PC-9 (cell line): ENCODE measurements around the gene C11orf21.

Experiments
- CTCF ChIP-seq: fragments of 200-600 bp; sonication (generic); conservative IDR thresholded peaks from 2 replicates; pipeline ENCODE4 v1.6.1; 2017; ENCODE audit warnings: mixed run types, antibody characterized with exemption, mild to moderate bottlenecking, moderate library complexity
- EZH2 ChIP-seq: fragments of 200-600 bp; sonication (generic); IDR thresholded peaks from 2 replicates; pipeline ENCODE4 v1.8.0; 2017; ENCODE audit warnings: antibody characterized with exemption, low read depth

DNA sequence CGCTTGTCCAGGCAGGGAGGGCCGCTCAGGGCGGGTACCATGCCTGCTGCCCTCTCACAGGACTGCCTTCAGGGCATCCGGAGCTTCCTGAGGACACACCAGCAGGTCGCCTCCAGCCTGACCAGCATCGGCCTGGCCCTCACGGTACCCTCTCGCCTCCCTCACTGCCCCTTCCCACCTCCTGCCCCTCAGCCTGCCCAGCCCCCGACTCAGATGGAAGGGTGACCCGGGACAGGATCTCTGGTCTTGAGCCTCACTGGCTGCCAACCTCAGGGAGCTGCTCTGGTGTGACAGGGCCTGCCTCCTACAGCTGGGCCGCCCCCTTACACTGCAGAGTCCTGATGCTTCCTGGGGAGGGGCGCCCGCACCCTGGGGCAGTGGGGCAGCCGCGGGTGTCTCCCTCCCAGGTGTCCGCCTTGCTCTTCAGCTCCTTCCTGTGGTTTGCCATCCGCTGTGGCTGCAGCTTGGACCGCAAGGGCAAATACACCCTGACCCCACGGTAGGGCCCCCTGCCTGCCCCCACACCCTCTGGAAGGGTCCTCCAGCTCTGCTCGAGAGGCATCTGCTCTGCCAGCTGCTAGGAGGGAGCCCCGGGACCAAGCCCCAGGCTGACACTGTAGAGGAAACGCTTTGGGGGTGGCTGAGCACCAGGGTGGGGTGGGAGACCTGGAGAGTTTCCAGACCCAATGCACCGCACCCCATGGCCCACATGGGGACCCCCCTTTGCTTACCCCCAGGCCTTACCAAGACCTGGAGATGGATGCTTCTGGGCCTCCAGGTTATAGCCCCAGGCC is 14.6 kb upstream of the C11orf21 start:
- no peak for TF ChIP-seq EZH2
- TF ChIP-seq CTCF, result no peak
